GM19035 (cell line): ENCODE results near the gene UBE2R2.

Source experiments
- ATAC-seq: cut with Tn5 transposase; IDR thresholded peaks from one replicate; pipeline ENCODE4 v1.9.1; 2021; ENCODE audit not compliant: unreplicated experiment

Gene UBE2R2

DNA sequence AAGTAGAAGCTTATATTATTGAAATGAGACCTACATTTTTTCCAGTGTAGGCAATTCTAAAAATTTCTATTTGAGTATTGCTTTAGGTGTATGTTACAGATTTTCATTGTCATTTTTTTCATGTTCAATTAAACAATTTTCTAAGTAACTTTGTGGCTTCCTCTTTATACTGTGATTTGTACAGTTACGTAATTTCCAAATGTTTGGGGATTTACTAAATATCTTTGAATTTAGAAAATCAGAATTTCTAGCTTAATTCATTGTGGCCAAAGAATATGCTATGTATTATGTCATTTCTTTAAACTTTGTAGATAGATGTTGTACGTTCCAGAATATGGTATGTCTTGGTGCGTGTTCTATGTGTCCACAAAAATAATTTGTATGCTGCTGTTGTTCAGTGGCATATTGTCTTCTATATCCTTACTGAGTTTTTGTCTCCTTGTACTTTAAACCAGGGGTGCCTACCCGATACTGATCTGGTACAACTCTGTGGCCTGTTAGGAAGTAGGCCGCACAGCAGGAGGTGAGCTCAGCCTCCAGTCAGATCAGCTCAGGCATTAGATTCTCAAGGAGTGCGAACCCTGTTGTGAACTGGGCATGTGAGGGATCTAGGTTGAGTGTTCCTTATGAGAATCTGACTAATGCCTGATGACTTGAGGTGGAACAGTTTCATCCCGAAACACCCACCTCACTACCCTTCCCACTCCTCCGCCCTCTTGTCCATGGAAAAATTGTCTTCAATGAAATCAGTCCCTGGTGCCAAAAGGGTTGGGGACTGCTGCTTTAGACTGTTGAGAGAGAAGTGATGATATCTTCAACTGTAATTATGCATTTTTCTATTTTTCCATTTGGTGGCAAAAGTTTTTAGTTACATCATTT lies 63.5 kb downstream of the UBE2R2 start:
- ATAC-seq: no peak

DNA sequence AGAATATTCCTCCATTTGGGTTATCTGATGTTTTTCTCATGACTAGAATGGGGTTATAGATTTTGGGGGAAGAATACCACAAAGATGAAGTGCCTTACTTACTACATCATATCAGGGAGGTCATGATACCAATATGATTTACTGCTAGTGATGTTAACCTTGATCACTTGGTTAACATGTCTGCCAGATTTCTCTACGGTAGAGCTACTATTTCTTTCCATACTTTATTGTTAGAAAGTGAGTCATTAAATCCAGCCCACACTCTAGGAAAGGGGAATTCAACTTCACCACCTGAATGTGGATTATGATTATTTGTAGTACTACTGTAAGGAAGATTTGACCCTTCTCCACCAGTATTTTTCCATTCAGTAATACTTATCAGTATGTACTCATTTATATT lies 64.7 kb downstream of the UBE2R2 start:
- ATAC-seq: no peak

DNA sequence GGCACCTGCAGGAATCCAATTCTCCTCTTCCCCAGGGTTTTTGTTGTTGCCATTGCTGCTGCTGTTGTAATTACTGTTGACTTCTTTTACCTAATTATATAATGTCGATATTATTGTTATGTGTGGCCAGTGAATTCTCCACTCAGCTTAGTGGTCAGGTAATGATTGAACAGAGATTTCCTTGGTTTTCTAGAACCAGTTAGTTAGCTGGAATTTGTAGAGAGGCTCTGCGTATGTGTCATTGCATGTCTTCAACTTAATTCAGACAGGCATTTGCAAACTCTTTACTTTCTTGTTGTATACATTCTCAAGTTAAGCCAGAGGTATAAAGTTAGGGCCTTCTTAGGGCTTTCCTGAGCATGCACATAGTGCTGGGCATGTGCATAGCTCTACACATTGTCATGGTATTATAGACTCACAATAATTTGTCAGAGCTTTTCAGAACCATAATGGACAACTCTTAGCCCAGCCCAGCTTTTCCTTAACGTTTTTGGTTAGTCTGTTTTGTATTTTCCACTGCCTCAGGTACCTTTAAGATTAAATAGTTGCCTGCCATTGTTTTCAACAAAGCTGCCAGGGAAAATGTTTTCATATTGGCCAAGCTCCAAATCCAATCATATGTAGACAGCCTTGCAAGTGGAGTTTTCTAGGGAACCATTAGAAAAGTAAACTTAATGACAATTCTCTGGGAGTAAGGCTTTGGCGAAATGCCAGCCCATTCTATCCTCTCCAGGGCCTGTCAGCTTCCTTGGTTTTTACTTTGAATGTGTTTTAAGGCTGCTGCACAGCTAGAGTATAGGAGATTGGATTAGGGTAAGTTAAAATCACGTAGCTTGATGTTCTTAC lies 68.1 kb downstream of the UBE2R2 start:
- no peak for ATAC-seq

GRCh38 chr9:33885948-33886347 lies 69.0 kb downstream of the UBE2R2 start:
- ATAC-seq: no peak

DNA sequence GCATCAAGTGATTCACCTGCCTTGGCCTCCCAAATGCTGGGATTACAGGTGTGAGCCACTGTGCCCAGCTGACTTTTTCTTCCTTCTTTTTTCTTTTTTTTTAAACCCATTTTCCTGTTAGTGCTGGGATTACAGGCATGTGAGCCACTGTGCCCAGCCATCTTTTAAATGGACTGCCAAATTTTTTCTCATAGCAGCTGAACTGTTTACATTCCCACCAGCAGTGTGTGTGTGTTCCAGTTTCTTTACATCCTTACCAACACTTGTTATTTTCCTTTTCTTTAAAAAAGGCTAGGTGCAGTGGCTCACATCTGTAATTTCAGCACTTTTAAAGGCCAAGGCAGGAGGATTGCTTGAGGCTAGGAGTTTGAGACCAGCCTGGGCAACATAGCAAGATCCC lies 76.9 kb downstream of the UBE2R2 start:
- ATAC-seq: no peak

DNA sequence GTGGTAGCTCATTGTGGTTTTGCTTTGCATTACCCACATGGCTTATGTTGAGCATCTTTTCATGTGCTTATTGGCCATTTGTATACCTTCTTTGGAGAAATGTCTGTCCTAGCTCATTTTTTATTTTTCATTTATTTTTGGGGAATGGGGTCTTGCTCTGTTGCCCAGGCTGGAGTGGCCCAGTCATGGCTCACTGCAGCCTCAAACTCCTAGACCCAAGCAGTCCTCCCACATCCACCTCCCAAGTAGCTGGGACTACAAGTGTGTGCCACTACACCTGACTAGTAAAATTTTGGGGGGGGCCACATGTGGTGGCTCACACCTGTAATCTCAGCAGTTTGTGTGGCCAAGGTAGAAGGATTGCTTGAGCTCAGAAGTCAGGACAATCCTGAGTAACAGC lies 77.4 kb downstream of the UBE2R2 start:
- no peak for ATAC-seq

DNA sequence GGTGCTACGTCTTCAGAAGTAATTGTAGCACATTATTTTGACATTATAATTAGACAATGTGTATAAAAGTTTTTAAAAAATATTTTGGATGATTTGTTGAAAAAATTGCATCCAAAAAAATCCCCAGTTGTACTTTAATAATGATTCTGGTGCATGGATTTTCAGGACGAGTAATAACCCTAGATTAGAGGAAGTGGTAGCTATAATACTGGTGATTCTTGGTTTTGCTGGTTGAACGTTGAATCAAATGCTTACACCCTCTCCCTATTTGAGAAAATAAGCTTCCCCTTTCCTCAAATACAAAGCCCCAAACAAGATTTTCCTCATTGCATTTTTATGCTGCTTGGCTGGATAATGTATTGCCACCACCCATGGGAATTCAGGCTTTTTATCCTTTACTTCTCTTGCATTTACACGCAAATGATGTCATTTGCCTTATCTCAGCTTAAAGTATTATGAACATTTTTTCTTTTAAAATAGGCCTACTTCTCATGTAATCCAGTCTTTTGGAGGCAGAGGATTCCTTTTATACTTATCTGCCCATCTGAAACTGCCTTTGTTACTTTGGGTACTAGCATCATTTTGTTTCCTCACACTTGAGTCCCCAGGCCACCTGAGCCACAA lies 86.3 kb downstream of the UBE2R2 start:
- ATAC-seq: no peak

- ATAC-seq: no peak
These were observed 88.2 kb downstream of the UBE2R2 start for GRCh38 chr9:33905137-33905536.

DNA sequence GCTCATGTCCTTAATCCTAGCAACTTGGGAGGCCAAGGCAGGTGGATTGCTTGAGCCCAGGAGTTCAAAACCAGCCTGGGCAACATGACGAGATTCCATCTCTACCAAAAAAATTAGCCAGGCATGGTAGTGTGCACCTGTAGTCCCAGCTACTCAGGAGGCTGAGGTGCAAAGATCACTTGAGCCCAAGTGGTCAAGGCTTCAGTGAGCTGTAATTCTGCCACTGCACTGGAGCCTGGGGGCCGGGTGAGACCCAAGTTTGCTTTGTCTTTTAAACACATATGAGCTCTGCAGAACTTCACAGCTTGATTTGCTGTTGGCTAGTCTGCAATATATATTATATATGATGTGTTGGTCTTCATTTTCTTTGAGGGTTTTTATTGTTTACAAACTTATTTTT lies 89.8 kb downstream of the UBE2R2 start:
- ATAC-seq: no peak

DNA sequence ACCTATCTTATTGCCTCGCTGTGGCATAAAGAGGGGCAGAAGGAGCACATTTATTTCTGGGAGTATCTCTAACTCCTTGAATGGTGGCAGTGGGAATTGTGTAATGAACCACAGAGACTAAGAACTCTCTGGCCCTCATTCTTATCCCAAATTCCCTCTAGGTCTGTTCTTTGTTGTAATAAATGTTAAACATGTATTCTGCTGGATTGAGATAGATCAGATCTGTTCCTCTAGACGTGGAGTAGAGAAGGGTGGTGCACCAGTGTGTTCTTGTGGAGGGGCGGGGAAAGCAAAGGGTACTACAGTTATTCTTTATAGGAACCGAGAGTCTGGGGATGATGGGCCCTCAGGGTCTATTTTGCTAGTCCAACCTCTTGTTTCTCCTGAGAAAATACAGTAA lies 90.4 kb downstream of the UBE2R2 start:
- no peak for ATAC-seq

GRCh38 chr9:33908114-33908513 lies 91.2 kb downstream of the UBE2R2 start:
- ATAC-seq: no peak

- ATAC-seq: no peak
These were observed 91.8 kb downstream of the UBE2R2 start for GRCh38 chr9:33908749-33909148.

- no peak for ATAC-seq
These were observed 96.6 kb downstream of the UBE2R2 start for GRCh38 chr9:33913541-33913940.

DNA sequence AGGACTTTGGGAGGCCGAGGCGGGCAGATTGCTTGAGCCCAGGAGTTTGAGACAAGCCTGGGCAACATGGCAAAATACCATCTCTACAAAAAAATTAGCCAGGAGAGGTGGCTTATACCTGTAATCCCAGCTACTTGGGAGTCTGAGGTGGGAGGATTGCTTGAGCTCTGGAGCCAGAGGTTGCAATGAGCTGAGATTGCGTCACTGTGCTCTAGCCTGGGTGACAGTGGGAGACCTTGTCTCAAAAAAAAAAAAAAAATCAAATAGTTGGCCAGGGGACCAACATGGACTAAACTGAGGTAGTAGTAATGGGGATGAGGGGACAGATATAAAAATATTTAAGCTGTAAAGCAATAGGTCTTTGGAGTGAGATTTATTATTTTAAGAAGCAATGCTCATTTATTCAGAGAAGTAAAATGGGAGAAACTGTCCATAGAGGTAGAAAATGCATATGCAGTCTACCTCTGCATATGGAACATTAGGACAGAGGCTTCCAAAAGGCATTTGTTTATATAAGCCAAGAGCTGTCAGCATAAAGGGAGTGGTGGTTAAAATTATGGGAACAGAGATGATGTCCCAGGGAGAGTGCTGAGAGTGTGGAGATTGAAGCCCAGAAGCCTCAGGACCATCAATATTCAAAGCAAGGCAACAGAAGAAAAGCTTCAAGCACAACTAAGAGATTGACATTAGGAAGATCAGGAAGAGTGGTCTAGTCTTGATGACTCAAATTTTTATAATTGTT lies 98.1 kb downstream of the UBE2R2 start:
- no peak for ATAC-seq

GRCh38 chr9:33917036-33917435 lies 100.1 kb downstream of the UBE2R2 start:
- no peak for ATAC-seq

- no peak for ATAC-seq
These were observed 102.4 kb downstream of the UBE2R2 start for GRCh38 chr9:33919276-33919897.

- no peak for ATAC-seq
These were observed 105.3 kb downstream of the UBE2R2 start for GRCh38 chr9:33921967-33922895.

DNA sequence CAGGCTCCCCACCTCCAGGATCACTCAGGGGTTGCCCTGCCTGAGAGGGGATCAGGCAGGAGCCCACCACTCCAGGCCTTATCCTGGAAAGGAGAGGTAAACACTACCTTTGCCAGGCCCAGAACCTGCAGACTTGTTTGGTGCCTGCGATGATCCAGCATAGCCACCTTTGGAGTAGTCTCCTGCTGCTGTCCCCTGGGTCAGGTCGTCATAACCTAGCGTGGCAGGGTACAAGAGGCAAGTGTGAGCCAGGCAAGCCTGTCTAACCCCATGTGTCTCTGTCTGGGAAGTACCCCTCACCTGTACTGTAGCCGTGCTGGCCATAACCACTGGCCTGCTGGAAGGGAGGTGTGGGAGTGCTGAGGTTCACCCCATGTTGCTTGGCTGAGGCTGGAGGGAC lies 106.1 kb downstream of the UBE2R2 start:
- no peak for ATAC-seq

DNA sequence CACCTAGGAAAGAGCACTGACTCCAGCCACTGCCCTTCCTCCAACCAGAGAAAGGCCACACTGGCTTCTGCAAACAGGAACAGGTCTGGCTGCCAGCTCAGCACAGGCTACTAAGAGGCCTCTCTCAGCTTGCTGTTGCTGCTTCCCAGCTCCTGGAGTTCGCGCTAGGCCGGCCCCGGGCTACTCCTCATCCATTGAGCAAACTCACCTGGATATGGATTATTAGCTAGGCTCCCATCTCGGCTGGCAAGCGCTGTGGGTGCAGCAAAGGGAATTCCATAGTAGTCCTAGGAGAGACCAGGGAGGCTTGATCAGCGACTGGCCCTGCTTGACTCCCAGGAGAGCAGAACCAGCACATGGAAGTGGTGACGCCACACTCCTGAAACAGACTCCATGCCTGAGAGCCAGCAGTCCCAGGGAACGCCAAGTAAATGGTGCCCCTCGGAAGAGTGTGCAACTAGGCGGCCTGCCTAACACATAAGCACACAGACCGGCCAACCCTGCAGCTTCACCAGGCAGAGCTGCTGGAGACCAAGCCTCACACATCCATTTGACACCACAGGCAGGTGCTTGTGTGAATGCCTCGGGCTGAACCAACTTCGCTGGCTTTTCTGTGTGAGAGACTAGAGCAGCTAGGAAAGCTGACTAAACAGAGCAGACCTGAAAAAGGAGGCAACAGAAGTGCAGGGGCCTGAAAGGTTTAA lies 107.2 kb downstream of the UBE2R2 start:
- no peak for ATAC-seq
